ENCODE measurements around the gene TPRA1.

DNA sequence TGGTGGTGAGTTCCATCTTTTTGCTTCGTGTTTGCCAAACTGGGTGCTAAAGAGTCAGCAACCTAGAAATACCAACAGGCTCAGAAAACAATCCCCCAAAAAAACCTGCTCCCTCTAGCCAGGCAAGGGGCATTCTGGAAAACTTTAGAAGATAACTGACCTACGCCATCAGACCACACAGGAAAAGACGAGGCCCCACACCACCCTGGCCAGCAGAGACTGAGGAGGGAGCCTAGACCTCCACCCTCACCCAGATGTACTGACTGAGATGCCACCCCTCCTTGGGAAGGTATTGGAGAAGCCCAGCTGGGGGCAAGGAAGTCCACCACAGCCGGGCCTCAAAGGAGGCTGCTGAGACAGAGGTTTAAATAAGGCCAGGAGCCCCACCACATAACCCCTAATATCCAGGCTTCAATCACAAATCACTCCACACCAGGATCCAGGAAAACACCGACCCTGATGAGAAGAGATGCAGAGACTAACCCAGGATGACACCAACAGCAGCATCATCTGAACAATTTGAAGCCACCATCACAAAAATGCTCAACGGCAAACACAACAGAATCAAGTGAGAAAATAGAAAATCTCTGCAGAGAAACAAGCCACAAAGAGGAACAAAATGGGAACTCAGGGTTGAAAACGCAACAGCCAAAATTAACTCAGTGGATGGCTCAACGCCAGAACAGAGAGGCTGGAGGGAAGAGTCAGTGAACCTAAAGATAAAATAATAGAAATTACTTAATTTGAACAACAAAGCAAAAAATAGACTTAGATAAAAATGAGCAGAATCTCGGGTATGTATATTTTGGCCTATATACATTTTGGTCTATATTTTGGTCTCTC lies 61.0 kb downstream of the TPRA1 start:
- TF ChIP-seq, protein P1, sequence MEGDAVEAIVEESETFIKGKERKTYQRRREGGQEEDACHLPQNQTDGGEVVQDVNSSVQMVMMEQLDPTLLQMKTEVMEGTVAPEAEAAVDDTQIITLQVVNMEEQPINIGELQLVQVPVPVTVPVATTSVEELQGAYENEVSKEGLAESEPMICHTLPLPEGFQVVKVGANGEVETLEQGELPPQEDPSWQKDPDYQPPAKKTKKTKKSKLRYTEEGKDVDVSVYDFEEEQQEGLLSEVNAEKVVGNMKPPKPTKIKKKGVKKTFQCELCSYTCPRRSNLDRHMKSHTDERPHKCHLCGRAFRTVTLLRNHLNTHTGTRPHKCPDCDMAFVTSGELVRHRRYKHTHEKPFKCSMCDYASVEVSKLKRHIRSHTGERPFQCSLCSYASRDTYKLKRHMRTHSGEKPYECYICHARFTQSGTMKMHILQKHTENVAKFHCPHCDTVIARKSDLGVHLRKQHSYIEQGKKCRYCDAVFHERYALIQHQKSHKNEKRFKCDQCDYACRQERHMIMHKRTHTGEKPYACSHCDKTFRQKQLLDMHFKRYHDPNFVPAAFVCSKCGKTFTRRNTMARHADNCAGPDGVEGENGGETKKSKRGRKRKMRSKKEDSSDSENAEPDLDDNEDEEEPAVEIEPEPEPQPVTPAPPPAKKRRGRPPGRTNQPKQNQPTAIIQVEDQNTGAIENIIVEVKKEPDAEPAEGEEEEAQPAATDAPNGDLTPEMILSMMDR (IDR thresholded peaks at IDR 0.05; ENCODE audit: borderline replicate concordance, extremely low read depth, low read length, poor library complexity, severe bottlenecking): no peak
- no peak for TF ChIP-seq EZH2 (IDR thresholded peaks at IDR 0.05; ENCODE audit: borderline replicate concordance, low read depth, low read length, severe bottlenecking)
